Endothelial cell (in vitro differentiated cells): ENCODE results near the gene LSM14A. TPM values are rescaled to one million over a fixed set of nuclear protein-coding genes. Genes with fewer than 3 reads are reported as not detected.
"Not testable (repeated sequence)": the region's sequence is repeated elsewhere in the genome, so short reads cannot be mapped to it uniquely, and the experiment has no call there.

Experiments used
- DNase-seq: peaks from one replicate; pipeline ENCODE4 v3.0.0; 2021; ENCODE audit warnings: low spot score
- H3K27ac Mint-ChIP-seq: one replicate; pipeline ENCODE4 v1.8.0; 2021; ENCODE audit warnings: mixed read lengths, inconsistent platforms; ENCODE audit not compliant: unreplicated experiment
- H3K27me3 Mint-ChIP-seq: one replicate; pipeline ENCODE4 v1.8.0; 2021; ENCODE audit warnings: mild to moderate bottlenecking, moderate library complexity, mixed read lengths, inconsistent platforms; ENCODE audit not compliant: unreplicated experiment
- H3K36me3 Mint-ChIP-seq: one replicate; pipeline ENCODE4 v1.8.0; 2021; ENCODE audit warnings: mild to moderate bottlenecking, low read depth, mixed read lengths, inconsistent platforms; ENCODE audit not compliant: unreplicated experiment
- H3K4me1 Mint-ChIP-seq: one replicate; pipeline ENCODE4 v1.8.0; 2021; ENCODE audit warnings: mild to moderate bottlenecking, mixed read lengths, inconsistent platforms; ENCODE audit not compliant: unreplicated experiment
- H3K4me3 Mint-ChIP-seq: one replicate; pipeline ENCODE4 v1.8.0; 2021; ENCODE audit warnings: mild to moderate bottlenecking, mixed read lengths, inconsistent platforms; ENCODE audit not compliant: unreplicated experiment
- H3K9me3 Mint-ChIP-seq: one replicate; pipeline ENCODE4 v1.8.0; 2021; ENCODE audit warnings: mixed read lengths, inconsistent platforms; ENCODE audit not compliant: unreplicated experiment
- total RNA-seq: library from RNA; stranded (reverse); fragmentation: NEBNext Ultra II Directional; extraction: Animal tissue kit (Norgen Biotek cat#: 25700); gene quantifications from one replicate; pipeline ENCODE4 v1.2.1, GENCODE V29; 2021; ENCODE audit not compliant: unreplicated experiment
- TF ChIP-seq, protein P1 (sequence below): fragments of 200-600 bp; sonication (generic); IDR thresholded peaks from one replicate; pipeline ENCODE4 v1.5.0; 2021; ENCODE audit warnings: antibody characterized with exemption; ENCODE audit not compliant: unreplicated experiment

Gene LSM14A
- total RNA-seq, 1 donor from 2014 or later = 137 TPM

GRCh38 chr19:34172661-34173192 lies 423 bp downstream of the LSM14A start:
- Mint-ChIP-seq H3K9me3 (no peaks in the 10 kb centered on the region), H3K27me3 (peaks cover 8% of the 10 kb centered on the region), H3K27ac (peak overlapping the region; percentile 96), H3K4me3 (peak overlapping the region; percentile 96), H3K36me3 (peaks cover 17% of the 10 kb centered on the region), H3K4me1 (peaks cover 32% of the 10 kb centered on the region)
- TF ChIP-seq, protein P1, sequence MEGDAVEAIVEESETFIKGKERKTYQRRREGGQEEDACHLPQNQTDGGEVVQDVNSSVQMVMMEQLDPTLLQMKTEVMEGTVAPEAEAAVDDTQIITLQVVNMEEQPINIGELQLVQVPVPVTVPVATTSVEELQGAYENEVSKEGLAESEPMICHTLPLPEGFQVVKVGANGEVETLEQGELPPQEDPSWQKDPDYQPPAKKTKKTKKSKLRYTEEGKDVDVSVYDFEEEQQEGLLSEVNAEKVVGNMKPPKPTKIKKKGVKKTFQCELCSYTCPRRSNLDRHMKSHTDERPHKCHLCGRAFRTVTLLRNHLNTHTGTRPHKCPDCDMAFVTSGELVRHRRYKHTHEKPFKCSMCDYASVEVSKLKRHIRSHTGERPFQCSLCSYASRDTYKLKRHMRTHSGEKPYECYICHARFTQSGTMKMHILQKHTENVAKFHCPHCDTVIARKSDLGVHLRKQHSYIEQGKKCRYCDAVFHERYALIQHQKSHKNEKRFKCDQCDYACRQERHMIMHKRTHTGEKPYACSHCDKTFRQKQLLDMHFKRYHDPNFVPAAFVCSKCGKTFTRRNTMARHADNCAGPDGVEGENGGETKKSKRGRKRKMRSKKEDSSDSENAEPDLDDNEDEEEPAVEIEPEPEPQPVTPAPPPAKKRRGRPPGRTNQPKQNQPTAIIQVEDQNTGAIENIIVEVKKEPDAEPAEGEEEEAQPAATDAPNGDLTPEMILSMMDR = no peak
- peak; percentile 36 for DNase-seq

DNA sequence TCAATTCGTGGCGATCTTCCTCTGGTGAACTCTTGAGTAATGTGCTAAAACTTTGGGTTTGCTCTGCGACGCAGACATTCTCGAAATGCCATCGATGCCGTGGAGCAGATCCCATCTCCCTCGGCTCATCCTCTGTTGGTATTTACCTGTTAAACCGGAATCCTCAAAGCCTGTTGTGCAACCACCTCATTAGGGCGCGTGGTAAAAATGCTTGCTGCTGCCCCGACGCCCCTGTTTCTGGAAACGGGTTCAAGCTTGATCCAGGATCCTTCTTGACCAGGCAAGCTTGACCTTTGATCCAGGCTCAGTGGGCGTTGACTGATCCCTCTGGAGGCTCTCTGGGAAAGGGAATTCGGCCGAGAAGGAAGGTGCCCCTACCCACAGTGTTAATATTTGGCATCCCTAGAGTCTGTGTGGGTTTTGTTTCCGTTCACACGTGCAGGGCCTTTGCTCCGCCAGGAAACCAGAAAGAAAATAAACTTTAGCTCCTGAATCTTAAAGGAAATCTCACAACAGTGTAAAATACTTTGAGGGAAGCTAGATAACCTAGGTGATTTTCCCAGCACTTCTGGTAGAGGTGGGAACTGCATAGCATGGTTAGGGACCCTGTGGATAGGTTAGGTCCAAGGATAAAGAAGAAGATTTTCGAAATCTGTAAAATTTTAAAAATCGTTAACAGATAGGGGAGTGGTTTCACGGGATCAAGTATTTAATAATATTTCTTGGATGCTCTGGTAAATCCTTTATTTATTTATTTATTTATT lies 1.1 kb downstream of the LSM14A start:
- H3K4me1 Mint-ChIP-seq = peaks cover 34% of the 10 kb centered on the region
- no peaks in the 10 kb centered on the region for H3K9me3 Mint-ChIP-seq
- H3K4me3 Mint-ChIP-seq = peak overlapping the region; percentile 96
- peaks cover 17% of the 10 kb centered on the region for H3K36me3 Mint-ChIP-seq
- TF ChIP-seq, protein P1 = no peak
- H3K27me3 Mint-ChIP-seq = peaks cover 8% of the 10 kb centered on the region
- DNase-seq = peak; percentile 38
- H3K27ac Mint-ChIP-seq = peak overlapping the region; percentile 96

DNA sequence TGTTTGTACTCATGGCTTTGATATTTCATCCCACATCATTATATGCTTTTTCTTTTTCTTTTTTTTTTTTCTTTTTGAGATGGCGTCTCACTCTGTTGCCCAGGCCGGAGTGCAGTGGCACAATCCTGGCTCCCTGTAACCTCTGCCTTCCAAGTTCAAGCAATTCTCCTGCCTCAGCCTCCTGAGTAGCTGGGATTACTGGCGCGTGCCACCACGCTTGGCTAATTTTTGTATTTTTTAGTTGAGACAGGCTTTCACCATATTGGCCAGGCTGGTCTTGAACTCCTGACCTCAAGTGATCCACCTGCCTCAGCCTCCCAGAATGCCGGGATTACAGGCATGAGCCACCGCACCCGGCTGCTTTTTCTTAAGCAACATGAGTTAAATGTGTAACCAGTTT lies 2.9 kb downstream of the LSM14A start:
- H3K27ac Mint-ChIP-seq, H3K9me3 Mint-ChIP-seq, H3K27me3 Mint-ChIP-seq, DNase-seq, H3K4me3 Mint-ChIP-seq: not testable (repeated sequence)
- H3K4me1 Mint-ChIP-seq = peaks cover 43% of the 10 kb centered on the region
- H3K36me3 Mint-ChIP-seq = peaks cover 17% of the 10 kb centered on the region

DNA sequence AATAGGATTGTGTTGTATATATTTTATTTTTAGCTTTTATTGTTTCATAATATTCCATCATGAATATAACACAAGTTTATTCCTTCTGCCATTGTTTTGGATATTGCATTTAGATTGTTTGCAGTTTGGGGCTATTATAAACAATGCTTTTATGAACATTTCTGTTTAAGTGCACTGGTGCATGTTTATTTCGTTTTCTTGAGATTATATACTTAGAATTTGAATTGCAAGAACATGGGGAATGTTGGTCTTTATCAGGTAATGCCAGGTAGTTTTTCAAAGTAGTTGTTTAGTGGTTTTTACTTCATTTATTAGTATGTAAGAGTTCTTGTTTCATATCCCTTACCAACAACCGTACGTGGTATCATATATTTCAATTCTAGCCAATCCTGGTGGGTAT lies 4.3 kb downstream of the LSM14A start:
- H3K4me3 Mint-ChIP-seq = no peak overlapping the region
- TF ChIP-seq, protein P1 = no peak
- H3K4me1 Mint-ChIP-seq = peaks cover 46% of the 10 kb centered on the region
- H3K27ac Mint-ChIP-seq = no peak overlapping the region
- H3K27me3 Mint-ChIP-seq = peaks cover 5% of the 10 kb centered on the region
- peaks cover 11% of the 10 kb centered on the region for H3K36me3 Mint-ChIP-seq
- no peaks in the 10 kb centered on the region for H3K9me3 Mint-ChIP-seq
- no peak for DNase-seq

DNA sequence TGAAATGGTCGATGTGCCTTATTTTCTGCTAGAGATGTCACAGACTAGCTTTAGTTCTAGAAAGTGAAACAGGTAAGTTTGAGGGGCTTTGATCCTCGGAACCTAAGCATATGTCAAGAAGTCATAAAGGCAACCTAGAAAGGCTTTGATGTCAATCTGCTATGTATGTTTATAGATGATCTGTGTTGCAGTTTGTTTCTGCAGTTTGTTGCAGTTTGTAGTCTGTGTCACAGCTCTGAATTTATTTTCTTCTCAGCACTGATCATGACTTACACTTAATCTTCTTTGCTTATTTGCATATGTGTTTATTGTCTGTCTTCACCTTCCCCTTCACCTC lies 5.9 kb downstream of the LSM14A start:
- no peaks in the 10 kb centered on the region for H3K9me3 Mint-ChIP-seq
- H3K4me1 Mint-ChIP-seq = peaks cover 44% of the 10 kb centered on the region
- no peak for DNase-seq
- H3K36me3 Mint-ChIP-seq = peaks cover 4% of the 10 kb centered on the region
- TF ChIP-seq, protein P1 = no peak
- no peak overlapping the region for H3K27ac Mint-ChIP-seq
- H3K4me3 Mint-ChIP-seq = no peak overlapping the region
- H3K27me3 Mint-ChIP-seq = peaks cover 1% of the 10 kb centered on the region
